Measurements from ENCODE around the gene SETD6. TPM values are rescaled to one million over a fixed set of nuclear protein-coding genes. Genes with fewer than 3 reads are reported as not detected.

SETD6 gene
- total RNA-seq, 2 experiments from 2014 or later: 25.2 to 26.5 TPM

DNA sequence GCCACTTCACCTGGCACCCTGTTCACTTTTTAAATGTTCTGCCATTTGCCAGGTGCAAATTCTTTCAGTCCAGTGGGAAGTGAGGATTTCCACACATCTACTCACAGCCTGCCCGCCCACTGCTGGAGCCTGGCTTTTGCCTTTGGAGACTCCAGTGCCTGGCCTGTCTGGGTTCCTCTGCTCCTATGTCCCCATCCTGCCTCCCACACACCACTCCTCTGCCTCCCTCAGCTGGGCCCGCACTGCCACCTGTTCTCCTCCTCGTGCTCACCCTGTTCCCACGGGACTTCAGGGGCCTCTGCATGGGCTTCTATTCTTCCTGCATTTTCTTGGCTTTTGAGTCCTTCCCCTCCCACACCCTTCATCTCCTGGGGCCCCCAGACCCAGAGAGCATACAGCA lies 23.3 kb upstream of the SETD6 start:
- CTCF ChIA-PET: interaction anchor here (2.3 kb wide), 1 partner anchor 155 kb away, joined by 9 read pairs; no protein-coding TSS in a partner anchor

DNA sequence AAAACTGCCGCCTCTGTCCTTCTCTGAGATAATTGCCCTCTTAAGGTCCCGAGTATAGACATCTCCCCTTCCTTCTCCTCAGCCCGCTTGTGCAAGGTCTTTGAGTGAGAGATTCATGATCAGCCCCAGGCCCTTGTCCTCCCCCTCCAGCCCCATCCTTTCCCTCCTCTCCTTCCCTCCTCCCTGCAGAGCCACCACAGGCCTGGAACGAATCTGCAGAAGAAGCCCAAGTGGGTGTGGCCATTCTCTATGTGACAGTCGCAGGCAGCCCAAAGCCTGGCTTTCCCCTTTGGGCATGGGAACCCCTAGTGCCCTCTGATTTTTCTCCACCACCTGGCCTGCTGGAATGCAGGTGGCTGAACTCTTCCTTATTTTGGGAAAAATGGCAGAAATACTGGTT lies 22.6 kb upstream of the SETD6 start:
- ChIA-PET POLR2A (no interaction called here), CTCF (interaction anchor here (2.3 kb wide), 1 partner anchor 156 kb away, joined by 9 read pairs; no protein-coding TSS in a partner anchor)

More for the DNA sequence above, 23.3 kb upstream of the SETD6 start:
- POLR2A ChIA-PET: no interaction called here

DNA sequence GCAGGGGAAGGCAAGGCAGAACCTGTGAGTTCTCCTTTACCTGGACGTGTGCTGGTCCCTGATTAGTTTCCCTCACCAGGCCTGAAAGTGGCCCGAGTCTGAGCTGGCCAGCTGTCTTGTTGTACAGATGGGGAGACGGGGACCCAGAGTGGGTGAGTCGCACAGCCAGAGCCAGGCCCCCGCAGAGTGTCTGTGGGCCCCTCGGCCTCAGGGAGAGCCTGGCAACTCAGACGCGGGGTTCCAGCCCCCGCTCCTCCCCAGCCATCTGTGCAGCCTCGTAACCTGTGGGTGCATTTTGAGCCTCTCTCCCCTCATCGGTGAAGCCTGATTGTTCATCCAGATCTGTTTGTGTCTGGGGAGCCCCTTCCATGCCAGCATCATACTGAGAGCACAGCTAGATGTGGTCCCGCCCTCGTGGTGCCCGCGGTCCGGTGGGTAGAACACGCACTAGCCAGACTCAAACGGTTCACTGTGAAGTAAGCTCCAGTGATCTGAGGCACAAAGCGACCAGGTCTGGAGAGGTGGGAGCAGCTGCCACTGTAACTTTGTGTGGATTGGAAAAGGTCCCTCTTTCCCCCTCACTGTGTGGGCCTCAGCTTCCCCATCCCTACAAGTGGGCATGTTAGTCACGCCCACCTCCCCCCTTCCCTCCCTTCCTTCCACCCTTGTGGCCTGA lies 21.4 kb upstream of the SETD6 start:
- POLR2A ChIA-PET: interaction anchor here (0.6 kb wide), 1 partner anchor 61 kb away, joined by 5 read pairs; no protein-coding TSS in a partner anchor

DNA sequence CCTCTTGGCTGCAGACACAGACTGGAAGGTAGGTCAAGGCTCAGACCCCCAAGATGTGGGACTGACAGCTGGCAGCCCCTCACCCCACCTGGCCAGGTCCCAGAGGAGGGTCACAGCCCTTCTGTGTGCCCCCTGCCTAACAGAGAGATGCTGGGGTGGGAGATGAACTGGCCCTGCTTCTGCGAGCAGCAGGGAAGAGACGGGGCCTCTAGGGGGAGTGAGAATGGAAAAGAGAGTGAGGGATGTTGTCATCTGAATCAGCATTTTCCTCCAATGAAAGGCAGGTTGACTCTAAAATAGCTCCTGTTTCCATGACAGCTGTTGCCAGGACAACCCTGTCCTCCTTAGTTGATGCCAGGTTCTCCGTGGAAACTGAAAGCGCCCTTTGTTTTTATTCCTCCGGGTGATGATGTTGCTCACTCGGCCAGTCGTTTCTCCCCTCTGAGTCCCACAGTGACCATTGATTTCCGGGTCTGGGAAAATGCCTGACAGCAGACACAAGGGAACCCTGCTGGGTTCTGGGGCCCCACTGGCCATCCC lies 20.3 kb upstream of the SETD6 start:
- POLR2A ChIA-PET: no interaction called here
- CTCF ChIA-PET: interaction anchor here (0.5 to 1.0 kb wide), 5 partner anchors 158 to 259 kb away, joined by 3 to 5 read pairs (median 3); partner anchors contain the start of gene PRSS54

More for the DNA sequence above, 21.4 kb upstream of the SETD6 start:
- CTCF ChIA-PET: no interaction called here

DNA sequence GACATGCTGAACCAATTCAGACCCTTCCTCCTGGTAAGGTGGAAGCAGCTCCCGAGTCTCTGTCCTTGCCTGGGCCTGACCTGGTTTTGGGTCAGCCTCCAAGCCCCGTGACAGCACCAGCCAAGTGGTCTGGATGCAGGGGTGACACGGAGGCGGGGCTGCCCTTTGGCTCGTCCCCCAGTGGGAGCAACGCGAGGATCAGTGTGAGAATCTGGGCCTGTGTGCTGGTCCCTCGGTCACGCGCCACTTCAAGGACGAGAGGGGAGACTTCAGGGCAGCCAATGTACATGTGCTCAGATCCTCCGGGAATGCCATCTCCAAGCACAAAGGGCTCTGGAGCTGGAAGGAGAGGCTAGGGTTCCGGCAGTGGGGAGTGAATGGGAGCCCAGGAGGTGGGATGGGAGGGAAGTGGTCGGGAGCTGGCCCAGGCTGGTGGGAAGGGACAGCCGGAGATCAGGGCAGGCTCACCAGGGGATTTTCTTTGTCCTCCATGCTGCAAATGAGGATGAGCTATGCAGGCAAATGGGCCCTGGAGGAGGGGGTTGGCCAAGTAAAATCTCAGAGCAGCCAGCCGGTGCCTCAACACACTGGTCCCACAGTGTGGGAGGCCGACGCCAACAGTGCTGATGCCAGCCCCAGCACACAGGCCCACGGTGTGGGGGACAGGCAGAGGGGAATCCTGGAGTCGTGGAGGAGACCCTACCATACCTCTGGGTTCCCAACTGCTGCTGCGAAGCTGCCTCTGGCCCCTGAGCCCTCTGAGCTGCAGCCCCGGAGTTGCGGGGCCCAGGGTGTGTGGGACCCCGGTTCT lies 19.6 kb upstream of the SETD6 start:
- CTCF ChIA-PET: interaction anchor here (0.7 to 1.0 kb wide), 4 partner anchors 158 to 258 kb away, joined by 3 to 5 read pairs (median 4); no protein-coding TSS in a partner anchor

DNA sequence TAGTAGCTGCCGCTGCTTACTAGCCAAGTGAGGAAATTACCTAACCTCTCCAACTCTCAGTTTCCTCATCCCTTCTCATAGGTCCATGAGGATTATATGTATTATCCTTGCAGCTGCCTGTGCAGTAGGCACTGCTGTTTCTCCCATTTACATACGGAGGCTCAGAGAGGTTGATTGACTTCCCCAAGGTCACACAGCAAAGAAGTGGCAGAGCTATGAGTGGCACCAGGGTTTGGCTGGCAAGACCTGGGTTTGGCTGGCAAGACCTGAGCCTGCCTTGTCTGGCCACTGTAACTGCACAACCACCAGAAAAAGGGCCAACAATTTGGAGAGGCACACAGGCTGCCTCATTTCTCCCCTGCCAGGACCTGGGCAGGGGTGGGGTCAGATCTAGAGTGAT lies 17.8 kb upstream of the SETD6 start:
- ChIA-PET POLR2A (no interaction called here), CTCF (interaction anchor here (0.7 kb wide), 1 partner anchor 10 kb away, joined by 3 read pairs; no protein-coding TSS in a partner anchor)

More for the DNA sequence above, 19.6 kb upstream of the SETD6 start:
- POLR2A ChIA-PET: no interaction called here

DNA sequence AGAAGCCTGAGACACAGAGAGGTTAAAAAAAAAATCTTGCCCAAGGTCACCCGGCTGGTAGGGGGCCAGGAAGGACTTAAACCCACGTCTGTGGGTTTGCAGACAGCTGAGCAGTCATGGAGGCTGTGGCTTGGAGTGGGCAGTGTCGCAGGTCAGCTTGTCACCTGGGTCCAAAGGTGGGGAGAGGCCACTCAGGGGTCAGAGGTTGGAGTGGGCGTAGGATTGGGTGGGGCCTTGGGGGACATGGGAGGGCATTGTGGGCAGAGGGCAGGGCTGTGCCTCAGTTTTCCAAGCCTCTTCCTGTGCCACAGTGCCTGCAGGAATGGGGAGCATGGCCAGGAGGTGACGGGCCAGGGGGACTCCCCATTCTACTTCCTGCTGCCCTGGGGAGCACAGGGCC lies 17.4 kb upstream of the SETD6 start:
- CTCF ChIA-PET: interaction anchor here (0.6 to 0.7 kb wide), 2 partner anchors 10 to 149 kb away, joined by 3 read pairs; no protein-coding TSS in a partner anchor
- POLR2A ChIA-PET: no interaction called here

DNA sequence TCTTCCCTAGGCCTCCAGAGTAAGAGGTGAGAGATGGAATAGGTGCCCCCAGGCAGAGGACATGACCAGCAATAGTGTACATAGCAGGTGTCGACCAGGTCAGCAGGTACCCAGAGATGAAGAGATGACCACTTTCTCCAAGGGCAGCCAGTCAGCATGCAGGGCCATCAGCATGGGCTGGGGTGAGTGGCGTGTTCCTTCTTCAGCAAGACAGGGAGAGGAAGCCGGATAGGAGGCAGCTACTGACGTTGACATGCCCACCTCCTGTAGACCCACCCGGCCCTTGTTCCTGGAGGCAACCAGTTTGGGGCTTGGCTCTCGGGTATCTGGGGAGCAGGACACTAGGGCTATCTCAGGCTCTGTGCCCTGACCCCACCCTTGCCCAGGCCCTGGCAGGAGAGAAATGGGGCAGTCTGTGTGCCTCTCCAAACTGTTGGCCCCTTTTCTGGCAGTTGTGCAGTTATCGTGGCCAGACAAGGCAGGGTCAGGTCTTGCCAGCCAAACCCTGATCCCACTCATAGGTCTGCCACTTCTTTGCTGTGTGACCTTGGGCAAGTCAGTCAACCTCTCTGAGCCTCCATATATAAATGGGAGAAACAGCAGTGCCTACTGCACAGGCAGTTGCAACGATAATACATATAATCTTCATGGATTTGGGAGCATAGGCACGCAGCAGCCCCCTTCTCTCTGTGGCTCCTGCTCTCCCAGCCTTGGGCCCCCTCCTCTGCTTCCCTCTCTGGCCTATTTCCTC lies 16.8 kb upstream of the SETD6 start:
- POLR2A ChIA-PET: no interaction called here

DNA sequence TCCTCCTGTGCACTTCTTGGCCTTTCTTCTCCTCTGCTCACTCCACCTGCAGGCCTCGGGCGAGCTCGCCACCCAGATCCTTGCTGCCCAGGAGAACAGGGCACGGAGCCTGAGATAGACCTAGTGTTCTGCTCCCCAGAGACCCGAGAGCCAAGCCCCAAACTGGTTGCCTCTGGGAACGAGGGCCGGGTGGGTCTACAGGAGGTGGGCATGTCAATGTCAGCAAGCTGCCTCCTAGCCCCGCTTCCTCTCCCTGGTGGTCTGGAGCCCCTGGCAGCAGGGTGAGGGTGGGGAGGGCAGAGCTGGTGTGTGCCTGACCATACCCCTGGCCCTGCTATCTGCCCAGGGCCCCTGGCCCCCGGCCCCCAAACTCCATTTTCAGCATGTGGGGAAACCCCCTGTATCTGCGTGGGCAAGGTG lies 16.2 kb upstream of the SETD6 start:
- ChIA-PET POLR2A (no interaction called here), CTCF (interaction anchor here (2.6 kb wide), 1 partner anchor 13 kb away, joined by 16 read pairs; no protein-coding TSS in a partner anchor)

More for the DNA sequence above, 16.8 kb upstream of the SETD6 start:
- CTCF ChIA-PET: interaction anchor here (0.6 to 2.6 kb wide), 2 partner anchors 14 to 148 kb away, joined by 3 to 16 read pairs; no protein-coding TSS in a partner anchor

DNA sequence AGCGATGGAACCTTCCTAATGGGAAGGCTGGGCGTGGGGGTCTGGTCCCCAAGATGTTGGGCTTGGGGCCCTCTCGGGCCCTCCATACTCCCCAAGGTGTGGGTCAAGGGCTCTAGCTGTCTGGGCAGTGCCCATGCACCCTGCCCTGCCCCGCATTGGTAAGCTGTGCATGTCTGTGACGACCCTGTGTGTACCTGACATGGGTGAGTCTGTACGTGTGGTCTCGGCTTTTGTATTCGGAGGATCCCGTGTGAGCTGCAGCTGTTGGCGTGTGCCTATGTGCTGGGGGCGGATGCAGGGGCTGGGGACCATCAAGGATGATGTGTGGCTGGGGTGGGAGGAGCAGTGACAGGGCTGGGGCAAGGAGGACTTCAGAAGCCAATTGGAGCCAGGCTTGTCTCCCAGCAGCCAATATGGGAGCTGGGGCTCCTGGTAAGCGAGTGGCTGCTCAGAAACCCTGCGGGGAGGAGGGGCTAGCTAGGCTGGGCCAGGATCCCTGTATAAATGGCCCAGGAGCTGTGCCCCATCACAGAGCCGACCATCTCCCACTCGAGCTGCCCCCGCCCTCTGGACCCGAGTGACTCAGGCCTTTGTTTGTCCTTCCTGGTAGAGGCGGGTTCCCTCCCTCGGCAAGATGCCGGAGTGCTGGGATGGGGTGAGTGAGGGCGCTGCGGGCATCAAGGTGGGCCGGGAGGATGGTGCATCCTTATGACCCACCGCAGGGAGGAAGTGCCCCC lies 15.5 kb upstream of the SETD6 start, which contains the start of gene NDRG4:
Gene NDRG4 (plus strand): TSS at position 529 of the 737 bp plus-strand sequence. CDS start 106 bp downstream, at position 635.
- ChIA-PET POLR2A (interaction anchor here (0.5 to 0.7 kb wide), 2 partner anchors 129 to 235 kb away, joined by 4 to 6 read pairs; no protein-coding TSS in a partner anchor), CTCF (interaction anchor here (1.2 to 2.6 kb wide), 3 partner anchors 11 to 163 kb away, joined by 4 to 16 read pairs (median 12); no protein-coding TSS in a partner anchor)

DNA sequence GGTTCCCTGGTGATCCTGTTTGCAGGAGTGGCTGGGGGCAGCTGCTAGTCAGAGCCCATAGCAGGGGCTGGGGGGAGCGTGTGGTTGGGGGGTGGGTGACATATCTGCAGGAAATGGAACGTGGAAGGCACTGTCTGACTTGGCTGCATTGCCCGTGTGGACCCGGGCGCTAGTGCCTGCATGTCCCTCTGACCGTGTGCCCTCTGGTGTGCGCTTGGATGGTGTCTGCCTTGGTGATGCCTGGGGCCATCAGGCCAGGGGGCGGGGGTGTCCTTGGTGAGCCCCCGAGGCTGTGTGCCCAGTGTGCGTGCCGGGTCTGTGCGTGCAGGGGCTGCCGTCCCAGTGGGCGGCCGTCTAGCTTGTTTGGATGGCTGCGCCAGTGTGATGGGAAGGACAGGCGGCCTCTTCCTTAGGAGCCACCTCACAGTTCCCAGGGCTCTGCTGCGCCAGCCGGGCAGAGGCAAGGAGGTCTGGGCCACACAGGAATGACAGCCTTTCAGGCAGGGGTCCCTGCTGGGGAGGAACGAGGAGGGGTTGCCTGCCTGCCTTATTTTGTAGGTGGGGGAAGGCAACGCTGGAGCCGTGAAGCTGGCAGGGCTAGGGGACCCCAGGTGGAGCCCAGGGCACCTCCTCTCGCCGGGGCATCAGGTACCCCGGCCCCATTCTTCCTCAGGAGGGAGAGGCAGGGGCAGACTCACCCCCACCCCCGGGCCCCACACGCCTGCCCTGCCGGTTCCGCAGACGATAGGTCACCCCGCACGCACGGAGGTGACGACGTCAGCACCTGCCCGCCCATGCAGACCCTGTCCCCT lies 14.7 kb upstream of the SETD6 start:
- ChIA-PET CTCF (interaction anchor here (1.2 to 2.6 kb wide), 4 partner anchors 11 to 164 kb away, joined by 4 to 16 read pairs (median 8); no protein-coding TSS in a partner anchor), POLR2A (interaction anchor here (0.7 kb wide), 1 partner anchor 234 kb away, joined by 6 read pairs; no protein-coding TSS in a partner anchor)

DNA sequence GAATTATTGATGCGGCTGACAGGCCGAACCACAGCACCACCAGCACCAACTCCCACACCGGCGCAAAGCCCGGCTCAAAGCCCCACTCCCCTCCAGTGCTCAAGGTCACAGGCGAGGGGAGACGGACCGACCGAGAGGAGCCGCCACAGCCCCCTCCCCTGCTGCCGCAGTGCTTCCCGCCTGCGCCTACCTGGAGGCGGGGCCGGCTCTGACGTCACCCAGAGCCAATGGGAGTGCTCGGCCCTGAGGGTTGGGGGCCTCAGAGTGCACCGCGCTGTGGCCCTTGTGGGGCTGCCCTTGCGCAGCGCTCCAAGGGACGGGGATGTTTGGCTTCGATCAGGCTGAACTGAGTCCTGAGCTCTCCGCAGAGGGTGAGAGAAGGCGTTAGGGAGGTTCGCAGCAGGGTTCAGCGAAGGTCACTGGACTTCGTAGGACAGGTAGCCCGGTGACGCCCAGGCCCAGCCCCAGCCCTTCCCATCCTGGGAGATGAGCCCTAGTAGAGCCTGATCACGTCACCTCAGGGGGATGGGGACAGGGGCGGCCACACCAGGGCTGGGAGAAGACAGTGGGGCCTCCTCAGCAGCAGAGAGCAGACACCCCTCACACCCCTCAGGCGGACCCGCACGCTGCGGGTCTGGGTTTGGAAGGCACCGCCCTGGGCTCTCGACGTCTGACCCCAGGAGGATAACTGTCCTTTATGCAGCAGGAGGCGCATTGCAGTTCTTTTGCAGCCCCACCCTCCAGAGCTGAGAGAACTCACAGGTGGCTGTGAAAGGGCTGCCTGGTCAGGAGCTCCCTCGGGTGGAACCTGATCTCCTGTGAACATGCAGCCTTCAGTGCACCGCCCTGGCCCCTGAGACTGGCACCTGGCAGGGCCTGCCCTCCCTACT lies 13.8 kb upstream of the SETD6 start:
- CTCF ChIA-PET: interaction anchor here (1.2 to 2.5 kb wide), 3 partner anchors 11 to 165 kb away, joined by 4 to 12 read pairs (median 4); no protein-coding TSS in a partner anchor
- POLR2A ChIA-PET: no interaction called here

DNA sequence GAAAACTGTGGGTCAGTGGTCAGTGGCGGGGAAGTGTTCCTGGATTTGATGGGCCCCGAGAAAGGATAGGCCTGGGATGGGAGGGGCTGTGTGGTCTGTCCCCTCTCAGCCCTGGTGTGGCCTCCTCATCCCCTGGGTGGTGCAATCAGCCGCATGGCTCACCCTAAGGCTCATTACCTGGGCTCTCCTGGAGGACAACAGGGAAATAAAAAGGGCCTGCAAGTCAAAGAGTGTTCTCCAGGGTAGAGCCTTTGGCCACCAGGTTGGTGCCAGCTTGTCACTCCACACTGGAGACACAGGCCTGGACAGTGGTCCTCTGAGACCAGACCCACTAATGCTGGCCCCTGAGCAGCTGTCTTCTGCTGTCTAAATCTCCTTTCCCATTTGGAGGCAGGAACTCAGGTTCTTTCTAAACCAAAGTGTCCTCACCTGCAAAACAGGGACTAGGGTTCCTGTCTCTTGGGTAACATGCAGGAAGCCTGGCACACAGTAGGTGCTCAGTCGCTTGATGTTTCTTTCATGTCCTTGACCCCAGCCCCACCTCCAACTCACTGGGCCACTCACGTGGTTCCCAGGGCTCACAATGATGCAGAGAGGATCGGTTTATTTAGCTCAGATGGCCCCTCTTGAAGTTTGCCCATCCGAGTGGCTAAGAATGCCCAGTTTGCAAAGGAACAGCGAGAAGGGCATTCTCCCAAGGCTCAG lies 12.9 kb upstream of the SETD6 start:
- CTCF ChIA-PET: interaction anchor here (1.4 kb wide), 1 partner anchor 10 kb away, joined by 4 read pairs; no protein-coding TSS in a partner anchor

DNA sequence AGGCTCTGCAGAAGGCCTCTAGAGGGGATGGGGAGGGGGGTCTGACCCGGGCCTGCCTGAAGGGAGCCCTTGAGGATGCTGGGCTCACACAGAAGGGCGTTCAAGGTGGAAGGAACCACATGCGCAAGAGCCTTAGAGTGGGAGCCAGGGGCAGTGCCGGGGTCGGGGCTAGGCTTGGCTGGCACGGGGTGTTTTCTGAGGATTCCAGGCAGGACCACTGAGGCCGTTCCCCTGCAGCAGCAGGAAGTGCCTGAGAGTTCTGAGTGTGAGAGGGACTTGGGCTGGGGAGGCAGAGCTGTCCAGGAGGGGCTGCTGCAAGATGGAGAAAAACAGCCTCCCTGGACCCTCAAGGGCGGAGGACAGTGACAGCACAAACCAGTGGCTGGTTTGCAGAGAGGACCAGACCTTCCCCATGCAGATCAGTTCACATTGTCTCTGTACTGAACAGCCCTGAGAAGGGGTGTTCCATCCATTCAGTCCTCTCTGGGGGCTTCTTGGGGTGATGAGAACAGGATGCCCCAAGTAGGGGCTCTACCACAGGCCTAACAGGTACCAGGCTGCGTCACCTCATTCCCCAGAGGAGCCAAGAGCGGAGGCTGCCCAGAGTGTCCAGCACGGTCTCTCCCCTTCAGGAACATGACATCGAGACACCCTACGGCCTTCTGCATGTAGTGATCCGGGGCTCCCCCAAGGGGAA lies 12.0 kb upstream of the SETD6 start:
- ChIA-PET CTCF (no interaction called here), POLR2A (no interaction called here)

More for the DNA sequence above, 12.9 kb upstream of the SETD6 start:
- POLR2A ChIA-PET: no interaction called here

Measured in activated CD8-positive, alpha-beta memory T cell treated with anti-CD3 and anti-CD28 coated beads for 36 hours (primary cell).